Measurements from ENCODE around the gene HACL1.

Gene HACL1

DNA sequence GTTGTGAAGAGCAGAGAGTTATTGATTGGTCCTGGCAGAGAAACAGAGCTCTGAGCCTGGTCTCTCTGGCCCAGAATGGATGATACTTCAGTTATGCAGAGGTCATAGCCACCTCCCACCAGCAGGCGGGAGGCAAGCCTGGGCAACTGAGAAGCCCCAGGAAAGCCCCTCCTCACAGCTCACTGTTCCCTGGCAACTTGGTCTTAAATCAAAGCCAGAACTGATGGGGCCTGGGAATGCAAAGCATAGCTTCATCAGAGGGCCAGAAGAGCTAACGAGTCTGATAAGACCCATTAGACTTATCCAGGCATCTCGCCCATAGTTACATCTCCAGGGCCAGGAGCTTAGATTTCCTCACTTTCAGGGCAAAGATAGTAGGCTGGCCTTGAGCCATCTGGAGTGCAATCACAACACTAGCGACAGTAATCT lies 74.3 kb downstream of the HACL1 start:
- DNase-seq (ENCODE audit: low read depth in 2 of 2): no peak

GRCh38 chr3:15525790-15526189 lies 75.6 kb downstream of the HACL1 start:
- no peak for DNase-seq (ENCODE audit: low read depth in 2 of 2)

- no peak for DNase-seq (ENCODE audit: low read depth in 2 of 2)
Observed at GRCh38 chr3:15523660-15524417, 77.5 kb downstream of the HACL1 start.

DNA sequence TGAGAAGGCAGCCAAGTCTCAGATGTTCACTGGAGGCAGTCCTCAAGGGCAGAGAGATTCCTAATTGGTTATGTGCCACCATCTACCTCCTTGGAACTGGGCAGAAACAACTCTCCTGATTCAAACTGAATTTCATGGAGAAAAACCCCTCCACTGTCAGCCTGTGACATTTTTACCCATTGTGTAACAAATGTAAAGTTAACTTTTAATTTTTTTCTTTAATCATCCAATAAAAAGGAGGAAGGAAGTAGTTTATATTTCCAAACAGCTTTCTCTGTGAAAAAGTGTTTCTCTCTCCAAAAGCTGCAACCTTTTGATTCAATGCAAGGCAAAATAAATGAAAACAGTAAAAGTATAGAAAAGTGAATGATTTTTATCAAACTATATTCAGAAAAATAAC lies 79.4 kb downstream of the HACL1 start:
- no peak for DNase-seq (ENCODE audit: low read depth in 2 of 2)

DNA sequence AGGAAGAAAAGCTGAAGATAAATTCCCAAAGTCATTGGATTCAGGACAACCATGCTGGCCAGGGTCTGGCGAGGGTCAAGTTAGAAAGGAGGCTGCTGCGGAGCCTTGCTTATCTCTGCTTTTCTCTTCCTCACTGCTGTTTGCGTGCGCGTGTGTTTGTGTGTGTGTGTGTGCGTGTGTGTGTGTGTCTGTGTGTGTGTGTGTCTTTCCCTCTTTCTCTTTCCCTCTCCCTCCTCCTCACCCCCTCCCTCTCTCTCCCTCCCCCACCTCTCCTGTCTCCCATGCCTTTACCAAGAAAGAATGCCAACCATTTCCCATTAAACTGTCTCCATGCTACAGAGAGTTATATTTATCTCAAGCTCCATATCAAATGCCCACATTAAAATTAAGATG lies 79.8 kb downstream of the HACL1 start, which contains the start of gene COLQ:
Gene COLQ, minus strand, starts transcription at position 134 of the 393 bp plus-strand sequence. Its CDS starts 81 bp downstream, at position 53.
- no peak for DNase-seq (ENCODE audit: low read depth in 2 of 2)

GRCh38 chr3:15520804-15521572 lies 80.4 kb downstream of the HACL1 start:
- DNase-seq (ENCODE audit: low read depth in 2 of 2): no peak

- no peak for DNase-seq (ENCODE audit: low read depth in 2 of 2)
Observed at GRCh38 chr3:15520185-15520584, 81.2 kb downstream of the HACL1 start.

- DNase-seq (ENCODE audit: low read depth in 2 of 2): no peak
Observed at GRCh38 chr3:15519096-15519495, 82.3 kb downstream of the HACL1 start.

GRCh38 chr3:15514663-15515340 lies 86.6 kb downstream of the HACL1 start:
- DNase-seq (ENCODE audit: low read depth in 2 of 2): no peak

DNA sequence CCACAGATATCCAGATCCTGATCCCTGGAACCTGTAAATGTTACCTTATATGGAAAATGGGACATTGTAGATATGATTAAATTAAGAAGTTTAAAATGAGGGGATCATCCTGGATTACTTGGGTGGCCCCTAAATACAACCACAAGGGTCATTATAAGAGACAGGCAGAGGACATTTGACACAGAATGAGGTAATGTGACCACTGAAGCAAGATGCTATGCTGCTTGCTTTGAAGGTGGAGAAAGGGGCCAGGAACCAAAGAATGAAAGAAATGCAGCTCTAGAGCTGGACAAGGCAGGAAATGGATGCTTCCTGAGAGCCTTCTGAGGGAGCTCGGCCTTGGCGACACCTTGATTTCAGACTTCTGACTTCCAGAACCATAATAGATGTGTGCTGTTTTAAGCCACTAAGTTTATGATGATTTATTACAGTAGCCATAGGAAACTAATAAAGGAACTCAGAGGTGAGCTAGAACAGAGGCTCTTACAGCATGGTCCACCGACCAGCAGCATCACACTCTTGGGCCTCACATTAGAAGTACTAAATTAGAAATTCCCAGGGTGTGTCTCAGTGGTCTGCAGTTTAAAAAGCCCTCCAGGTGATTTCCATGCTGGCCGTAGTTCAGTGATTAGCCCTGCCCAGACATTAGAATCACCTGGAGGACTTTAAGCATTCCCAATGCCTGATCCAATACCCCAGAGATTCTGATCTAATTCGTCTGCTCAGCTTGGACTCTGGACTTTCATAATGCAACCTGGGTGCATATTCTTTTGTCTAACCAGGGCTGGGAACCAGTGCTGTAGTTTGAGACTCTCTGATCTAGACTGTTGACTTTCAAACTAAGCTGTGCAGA lies 87.3 kb downstream of the HACL1 start:
- DNase-seq (ENCODE audit: low read depth in 2 of 2): no peak

DNA sequence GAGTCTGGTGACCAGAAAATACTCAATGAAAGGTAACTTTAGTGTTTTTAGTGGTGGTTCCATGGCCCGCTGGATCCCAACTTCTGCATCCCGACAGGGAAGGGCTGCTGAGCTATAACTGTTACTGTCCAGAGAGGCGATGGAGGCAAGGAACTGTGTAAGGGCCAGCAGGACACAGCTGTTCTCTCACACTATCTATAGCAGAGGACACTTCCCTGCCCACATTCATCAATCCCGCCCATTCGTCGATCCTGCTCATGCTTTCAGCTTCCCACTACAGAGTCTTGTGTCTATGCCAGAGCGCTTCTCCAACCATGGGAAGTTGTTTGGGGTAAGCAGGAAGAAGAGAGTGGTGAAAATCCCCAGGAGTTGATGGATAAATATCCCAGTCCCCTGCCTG lies 88.3 kb downstream of the HACL1 start:
- DNase-seq (ENCODE audit: low read depth in 2 of 2): no peak

- DNase-seq (ENCODE audit: low read depth in 2 of 2): no peak
Observed at GRCh38 chr3:15512166-15512565, 89.2 kb downstream of the HACL1 start.

GRCh38 chr3:15511156-15511555 lies 90.2 kb downstream of the HACL1 start:
- DNase-seq (ENCODE audit: low read depth in 2 of 2): no peak
